ENCODE measurements around the gene PARG.
"Not testable (repeated sequence)": the region's sequence is repeated elsewhere in the genome, so short reads cannot be mapped to it uniquely, and the experiment has no call there.

PARG gene

GRCh38 chr10:49900406-49900805 is 41.4 kb downstream of the PARG start:
- DNase-seq = not testable (repeated sequence)

GRCh38 chr10:49899999-49900398 is 41.8 kb downstream of the PARG start:
- DNase-seq = not testable (repeated sequence)

- peak; percentile 0 for DNase-seq
These were observed 51.8 kb downstream of the PARG start for GRCh38 chr10:49890025-49890424.

GRCh38 chr10:49884739-49885331 is 57.0 kb downstream of the PARG start:
- DNase-seq = not testable (repeated sequence)

DNA sequence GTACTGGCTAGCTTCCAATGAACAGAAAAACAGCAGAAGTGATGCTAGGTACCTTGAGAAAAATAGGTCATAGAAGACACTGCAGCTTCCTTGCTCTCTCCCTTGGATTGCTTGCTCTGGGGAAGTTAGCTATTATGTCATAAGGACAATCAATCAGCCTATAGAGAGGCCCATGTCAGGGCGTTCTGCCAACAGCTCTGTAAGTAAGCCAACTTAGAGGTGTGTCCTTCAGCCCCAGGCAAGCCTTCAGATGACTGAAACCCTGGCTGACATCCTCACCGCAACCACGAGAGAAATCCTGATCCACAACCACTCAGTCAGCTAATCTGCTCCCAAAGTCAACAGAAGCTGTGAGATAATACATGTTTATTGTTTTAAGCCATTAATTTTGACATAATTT is 58.0 kb downstream of the PARG start:
- DNase-seq = not testable (repeated sequence)

- not testable (repeated sequence) for DNase-seq
These were observed 59.5 kb downstream of the PARG start for GRCh38 chr10:49882327-49882726.

- DNase-seq = not testable (repeated sequence)
These were observed 69.1 kb downstream of the PARG start for GRCh38 chr10:49872740-49873139.

DNA sequence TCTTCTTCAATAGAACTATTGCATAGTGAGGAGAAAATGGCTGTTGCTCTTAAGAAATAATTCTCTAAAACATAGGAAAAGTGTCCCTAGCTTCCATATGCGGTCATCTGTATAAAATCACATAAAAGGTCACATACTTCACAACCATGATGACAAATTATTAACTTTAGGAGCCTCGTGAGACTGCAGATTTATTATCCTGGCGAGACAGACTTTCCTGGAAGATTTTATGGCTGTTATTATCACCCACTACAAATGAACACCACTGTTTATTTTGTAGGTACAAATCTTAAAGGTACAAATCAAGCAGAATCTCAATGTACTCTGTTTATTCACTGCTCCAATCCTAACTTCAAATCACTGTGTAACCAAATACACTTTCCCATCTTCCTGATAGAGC is 70.4 kb downstream of the PARG start:
- not testable (repeated sequence) for DNase-seq

DNA sequence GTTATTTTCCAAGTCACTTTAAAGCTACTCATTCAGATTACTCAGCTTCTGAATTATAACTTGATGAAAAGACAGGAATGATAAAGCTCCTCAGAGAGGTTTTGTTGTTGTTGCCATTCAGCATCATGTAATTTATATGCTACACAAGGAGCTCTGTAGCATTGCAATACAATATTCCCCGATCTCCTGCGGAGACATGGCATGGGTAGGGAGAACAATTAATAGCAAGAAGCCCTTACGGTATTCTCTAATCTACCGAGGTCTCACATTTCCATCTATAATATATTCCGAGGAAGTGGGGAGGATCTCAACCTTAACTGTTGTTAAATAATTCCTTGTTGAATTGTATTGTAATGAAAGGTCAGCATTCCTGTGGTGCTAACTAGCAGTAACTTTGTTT is 81.9 kb downstream of the PARG start:
- not testable (repeated sequence) for DNase-seq

GRCh38 chr10:49858697-49859382 is 83.0 kb downstream of the PARG start:
- DNase-seq = not testable (repeated sequence)

GRCh38 chr10:49849520-49849919 is 92.3 kb downstream of the PARG start:
- DNase-seq = not testable (repeated sequence)

GRCh38 chr10:49844775-49845595 is 96.8 kb downstream of the PARG start:
- DNase-seq = no peak

DNA sequence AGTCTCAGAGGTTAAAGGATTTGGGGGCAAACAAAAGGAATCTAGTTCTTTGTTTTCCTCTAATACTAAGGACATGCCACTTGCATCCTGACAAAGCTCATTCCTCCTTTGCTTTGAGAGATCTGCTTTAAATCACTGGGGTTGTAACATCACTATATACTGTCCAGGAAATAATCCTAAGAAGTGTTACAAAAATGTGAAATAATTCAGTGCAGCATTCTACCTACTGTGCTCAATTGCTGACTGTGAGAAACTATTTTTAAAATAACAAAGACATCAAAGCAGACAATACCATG is 99.5 kb downstream of the PARG start:
- DNase-seq = not testable (repeated sequence)

- DNase-seq = no peak
These were observed 100.1 kb downstream of the PARG start for GRCh38 chr10:49841615-49842332.

DNA sequence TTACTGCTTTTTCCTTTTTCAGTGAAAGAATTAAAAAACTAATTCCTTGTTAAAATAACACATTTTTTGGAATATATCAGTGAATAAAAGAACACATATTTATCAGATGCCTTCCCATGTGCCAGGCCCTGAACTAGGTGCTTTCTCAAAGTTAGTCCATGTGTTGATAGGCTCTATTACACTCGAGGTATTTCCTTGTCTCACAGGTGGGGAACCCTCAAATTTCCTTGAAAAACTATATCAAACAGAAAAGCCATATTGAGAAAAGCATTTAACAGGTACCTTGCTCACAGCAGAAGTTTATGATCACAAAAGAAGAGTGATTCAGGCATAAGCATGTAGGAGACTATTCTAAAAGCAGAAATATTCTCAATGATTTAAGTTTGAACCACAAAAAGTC is 104.1 kb downstream of the PARG start:
- no peak for DNase-seq

- no peak for DNase-seq
These were observed 104.8 kb downstream of the PARG start for GRCh38 chr10:49837051-49837478.

DNA sequence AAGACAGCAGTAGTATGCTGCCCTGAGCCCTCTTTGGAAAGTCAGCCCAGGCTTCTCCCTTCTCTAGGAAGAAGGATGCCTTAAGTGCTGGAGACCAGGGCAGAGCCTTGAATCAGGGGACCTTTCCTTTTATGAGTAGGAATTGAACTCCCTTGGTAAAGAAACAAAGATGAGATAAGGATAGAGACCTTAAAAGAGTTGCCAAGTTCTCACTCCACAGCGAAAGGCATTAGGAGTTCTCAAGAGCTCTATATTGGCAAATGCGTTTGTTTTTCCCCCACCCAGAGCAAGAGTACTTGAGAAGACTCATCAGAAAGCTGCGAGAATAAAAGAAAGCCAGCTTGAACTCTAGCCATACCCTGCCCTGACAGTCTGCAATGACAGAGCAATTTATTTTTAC is 106.9 kb downstream of the PARG start:
- no peak for DNase-seq

DNA sequence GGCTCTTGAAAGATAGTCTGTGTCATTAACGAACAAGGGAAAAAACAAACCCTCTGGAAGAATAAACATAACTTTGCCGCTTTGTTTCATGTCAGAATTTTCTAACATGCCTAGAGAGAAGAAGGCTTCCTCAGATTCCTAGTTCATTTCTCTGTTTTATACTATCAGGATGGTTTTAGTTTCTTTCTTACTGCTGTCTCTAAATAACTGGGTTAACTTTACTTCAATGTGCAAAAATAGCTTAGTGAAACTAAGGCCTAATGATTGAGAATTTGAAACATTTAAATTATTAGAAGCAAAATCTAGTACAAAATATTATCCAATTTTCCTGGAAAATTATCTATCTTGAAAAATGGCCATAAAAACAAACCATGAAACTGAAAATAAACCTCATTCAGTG is 107.6 kb downstream of the PARG start:
- no peak for DNase-seq

- no peak for DNase-seq
These were observed 108.7 kb downstream of the PARG start for GRCh38 chr10:49833168-49833567.

- peak; percentile 4 for DNase-seq
These were observed 110.3 kb downstream of the PARG start for GRCh38 chr10:49831352-49832035.

DNA sequence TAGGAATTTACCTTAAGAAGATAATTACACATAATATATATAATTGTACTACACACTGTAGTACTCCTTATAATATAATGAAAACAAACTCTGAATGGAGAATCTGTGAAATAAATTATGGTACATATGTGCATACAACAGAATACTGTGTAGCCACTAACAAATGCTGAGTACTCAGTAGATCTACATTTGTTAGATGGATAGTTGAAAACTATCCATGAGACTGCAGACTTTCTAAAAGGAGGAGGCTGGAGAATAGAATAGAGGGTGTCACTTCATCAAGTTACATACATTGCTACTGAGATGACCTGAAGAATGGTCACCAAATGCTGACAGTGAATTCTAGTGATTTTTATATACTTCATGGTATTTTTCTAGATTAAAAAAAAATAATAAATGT is 111.0 kb downstream of the PARG start:
- no peak for DNase-seq

- DNase-seq = no peak
These were observed 111.8 kb downstream of the PARG start for GRCh38 chr10:49830016-49830415.

GRCh38 chr10:49827297-49827696 is 114.5 kb downstream of the PARG start:
- no peak for DNase-seq
